ENCODE data around the gene NLGN1.

GRCh38 chr3:174000675-174001074, 603.1 kb downstream of the NLGN1 start:
- no peak for TF ChIP-seq POLR2A (IDR thresholded peaks at IDR 0.05; ENCODE audit: borderline replicate concordance, extremely low read depth, insufficient read depth, insufficient read length)
- TF ChIP-seq SP1 (IDR thresholded peaks at IDR 0.05; ENCODE audit: low read depth): no peak
- no peak for TF ChIP-seq CTCF (IDR thresholded peaks at IDR 0.05 in 2 of 3, conservative IDR thresholded peaks at IDR 0.05 in 1 of 3; ENCODE audit: borderline replicate concordance in 1 of 3, insufficient read depth in 1 of 3, low read depth in 2 of 3, low read length in 2 of 3)
- TF ChIP-seq YY1 (IDR thresholded peaks at IDR 0.05; ENCODE audit: extremely low read depth, insufficient replicate concordance, low read depth, low read length): no peak
- no peak for TF ChIP-seq ATF3 (IDR thresholded peaks at IDR 0.05)
- no peak for TF ChIP-seq ZNF274 (IDR thresholded peaks at IDR 0.05; ENCODE audit: low read depth, low read length)
- no peak for TF ChIP-seq EZH2 (IDR thresholded peaks at IDR 0.05)
- TF ChIP-seq SRF (IDR thresholded peaks at IDR 0.05; ENCODE audit: low read depth): no peak
- TF ChIP-seq TCF7L2 (IDR thresholded peaks at IDR 0.05; ENCODE audit: borderline replicate concordance, extremely low read depth, insufficient read depth, insufficient read length): no peak
- TF ChIP-seq CEBPB (IDR thresholded peaks at IDR 0.05; ENCODE audit: low read depth): no peak
- TF ChIP-seq EZH2phosphoT487 (IDR thresholded peaks at IDR 0.05; ENCODE audit: borderline replicate concordance): no peak
- TF ChIP-seq RAD21 (IDR thresholded peaks at IDR 0.05; ENCODE audit: low read depth): no peak
- TF ChIP-seq MAX (IDR thresholded peaks at IDR 0.05): no peak
- TF ChIP-seq EGR1 (IDR thresholded peaks at IDR 0.05; ENCODE audit: low read depth): no peak
